SK-N-SH (cell line): ENCODE data around the gene CYTH4. TPM values are rescaled to one million over a fixed set of nuclear protein-coding genes. Genes with fewer than 3 reads are reported as not detected.

ENCODE experiments used
- CTCF ChIA-PET: fragments of 300-600, 350-600 bp; formaldehyde crosslinking; extraction: SDS; loops from one replicate; lab custom pipeline; 2021; lab: Yijun Ruan, JAX
- POLR2A ChIA-PET: fragments of 350-600 bp; sonication (Branson Sonifier 250); formaldehyde crosslinking; extraction: SDS; loops from one replicate; lab custom pipeline; 2020; ENCODE audit warnings: antibody characterized with exemption, inconsistent platforms; lab: Yijun Ruan, JAX
- DNase-seq: peaks from one replicate; pipeline ENCODE4 v3.0.0; 2012
- H2AFZ ChIP-seq: fragments of 200-600 bp; sonication (generic); 2 replicates; pipeline ENCODE4 v1.8.1; 2016; ENCODE audit warnings: antibody characterized with exemption, mild to moderate bottlenecking, low read depth
- H3F3A ChIP-seq: fragments of 200-600 bp; sonication (generic); replicated peaks from 2 replicates; pipeline ENCODE3; 2016; ENCODE audit warnings: antibody characterized with exemption, mild to moderate bottlenecking; ENCODE audit not compliant: insufficient read depth
- H3K27ac ChIP-seq, 2 experiments: fragments of 200-500 bp in 1 of 2; fragments of 200-600 bp in 1 of 2; sonication (Bioruptor generic) in 1 of 2; sonication (generic), shearing (Covaris generic) in 1 of 2; 2 replicates each; pipeline versions ENCODE4 v1.5.1 to v1.6.1; 2014 to 2016; ENCODE audit warnings: low read depth in 2 of 2, inconsistent platforms in 1 of 2, low read length in 1 of 2, mild to moderate bottlenecking in 1 of 2, mixed read lengths in 1 of 2
- H3K27me3 ChIP-seq: fragments of 200-600 bp; sonication (generic), shearing (Covaris generic); 2 replicates; pipeline ENCODE4 v1.6.1; 2016; ENCODE audit warnings: mixed run types; ENCODE audit not compliant: insufficient read depth
- H3K36me3 ChIP-seq, 2 experiments: fragments of 200-500 bp in 1 of 2; fragments of 200-600 bp in 1 of 2; sonication (Bioruptor generic) in 1 of 2; sonication (generic) in 1 of 2; replicated peaks in 1 of 2; 2 replicates each; pipeline versions ENCODE3 to v1.5.1; 2014 to 2016; ENCODE audit warnings: low read length in 1 of 2, mild to moderate bottlenecking in 1 of 2; ENCODE audit not compliant: insufficient read depth in 2 of 2, control insufficient read depth in 1 of 2
- H3K4me1 ChIP-seq, 2 experiments: fragments of 200-500 bp in 1 of 2; fragments of 200-600 bp in 1 of 2; sonication (Bioruptor generic) in 1 of 2; sonication (generic), shearing (Covaris generic) in 1 of 2; 2 replicates each; pipeline versions ENCODE4 v1.5.1 to v1.6.1; 2014 to 2016; ENCODE audit warnings: low read depth in 1 of 2, low read length in 1 of 2, mixed run types in 1 of 2; ENCODE audit not compliant: insufficient read depth in 2 of 2, control insufficient read depth in 1 of 2
- H3K4me2 ChIP-seq: fragments of 200-600 bp; sonication (generic), shearing (Covaris generic); 2 replicates; pipeline ENCODE4 v1.6.1; 2017; ENCODE audit warnings: mixed run types
- H3K4me3 ChIP-seq, 2 experiments: fragments of 200-500 bp in 1 of 2; fragments of 200-600 bp in 1 of 2; sonication (Bioruptor generic) in 1 of 2; sonication (generic), shearing (Covaris generic) in 1 of 2; 2 replicates each; pipeline versions ENCODE4 v1.5.1 to v1.8.1; 2014 to 2016; ENCODE audit warnings: low read depth in 2 of 2, inconsistent platforms in 1 of 2, low read length in 1 of 2, mild to moderate bottlenecking in 1 of 2, mixed read lengths in 1 of 2, moderate library complexity in 1 of 2
- H3K79me2 ChIP-seq: fragments of 200-600 bp; sonication (generic); 2 replicates; pipeline ENCODE4 v1.8.1; 2017; ENCODE audit warnings: mild to moderate bottlenecking; ENCODE audit not compliant: insufficient read depth
- H3K9ac ChIP-seq: fragments of 200-600 bp; sonication (generic); 2 replicates; pipeline ENCODE4 v1.6.1; 2017; ENCODE audit warnings: mixed run types
- H3K9me2 ChIP-seq: fragments of 200-600 bp; sonication (generic); 2 replicates; pipeline ENCODE4 v1.6.1; 2017; ENCODE audit warnings: mixed run types
- H3K9me3 ChIP-seq: fragments of 200-600 bp; sonication (generic); 2 replicates; pipeline ENCODE4 v1.6.1; 2017; ENCODE audit warnings: mixed run types, mild to moderate bottlenecking, moderate library complexity
- H4K20me1 ChIP-seq: fragments of 200-600 bp; sonication (generic); 2 replicates; pipeline ENCODE4 v1.6.1; 2017; ENCODE audit warnings: mild to moderate bottlenecking, mixed run types; ENCODE audit not compliant: insufficient read depth
- EP300 ChIP-seq, 2 experiments: IDR thresholded peaks; 2 replicates each; pipeline versions ENCODE4 v1.4.0 to v1.6.1; 2012; ENCODE audit warnings: borderline replicate concordance in 1 of 2, low read depth in 1 of 2, low read length in 1 of 2
- FOXJ3 ChIP-seq: sonication (generic); formaldehyde crosslinking; IDR thresholded peaks from 2 replicates; pipeline ENCODE4 v1.5.1; 2020; ENCODE audit warnings: mild to moderate bottlenecking, missing genetic modification reagents
- FOXM1 ChIP-seq: IDR thresholded peaks from 2 replicates; pipeline ENCODE4 v1.4.0; 2012; ENCODE audit warnings: low read depth, mild to moderate bottlenecking
- NRF1 ChIP-seq: IDR thresholded peaks from 2 replicates; pipeline ENCODE4 v1.6.1; 2012; ENCODE audit warnings: low read depth, mild to moderate bottlenecking, low read length
- POLR2AphosphoS5 ChIP-seq: IDR thresholded peaks from 2 replicates; pipeline ENCODE4 v1.6.1; 2012; ENCODE audit warnings: low read depth, low read length
- WGBS: methylation state at CpG from one replicate; pipeline ENCODE4 v1.1.6; 2017; ENCODE audit warnings: low lambda C conversion rate; 5-methylcytosine and 5-hydroxymethylcytosine counted together
- polyA plus RNA-seq, 3 experiments: library from polyadenylated mRNA; depleted of rRNA; stranded (reverse); fragments of >200 nt; gene quantifications; 2 replicates each; pipeline ENCODE4 v1.2.3, GENCODE V29; 2012
- TF ChIP-seq, protein P1 (sequence below): fragments of 150-350 bp; IDR thresholded peaks from 2 replicates; pipeline ENCODE4 v1.6.1; 2016; ENCODE audit warnings: mild to moderate bottlenecking, low read depth, low read length
- TF ChIP-seq, protein P2 (sequence below): IDR thresholded peaks from 2 replicates; pipeline ENCODE4 v1.4.0; 2012; ENCODE audit warnings: low read depth

Gene CYTH4
- polyA plus RNA-seq, 1 of the 3 experiments (the other 2 are of a cell fraction), result 0.07 TPM

DNA sequence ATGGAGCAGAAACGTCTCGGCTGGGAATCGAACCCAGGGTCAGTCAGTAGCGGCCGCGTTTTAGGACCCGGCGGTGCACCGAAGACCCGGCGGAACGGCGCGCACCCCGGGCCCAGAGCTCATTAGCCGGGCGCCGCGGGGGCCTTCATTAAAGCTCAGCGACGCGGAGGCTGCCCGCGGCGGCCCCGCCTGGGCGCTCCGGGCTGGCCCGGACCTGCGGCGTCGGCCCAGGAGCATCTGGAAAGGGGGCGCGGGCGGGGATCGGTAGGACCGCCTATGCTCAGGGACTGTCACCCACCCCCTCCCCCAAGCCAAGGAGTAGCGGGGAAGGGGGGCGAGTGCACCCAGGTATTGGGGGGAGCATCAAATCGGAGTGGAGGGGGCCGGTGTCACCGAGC lies 52.2 kb downstream of the CYTH4 start:
- Histone ChIP-seq H3K27me3 (no peaks in the 10 kb centered on the region), H3K9me2 (no peaks in the 10 kb centered on the region), H3K4me3 (peak overlapping the region in 1 of 2 experiments; percentile 3; a peak in 1 of 4 replicates), H3K36me3 (no peaks in the 10 kb centered on the region), H3F3A (peaks cover 7% of the 10 kb centered on the region), H3K27ac (no peak overlapping the region), H3K9ac (no peak overlapping the region), H3K9me3 (no peaks in the 10 kb centered on the region), H2AFZ (no peak overlapping the region), H4K20me1 (no peaks in the 10 kb centered on the region), H3K4me1 (peaks cover 14 to 20% of the 10 kb centered on the region in 2 experiments; a peak in 3 of 4 replicates), H3K4me2 (no peak overlapping the region), H3K79me2 (no peaks in the 10 kb centered on the region)
- ChIA-PET POLR2A (interaction anchor here (0.7 to 1.0 kb wide), 2 partner anchors 25 to 44 kb away, joined by 3 read pairs; no protein-coding TSS in a partner anchor), CTCF (interaction anchor here (0.7 to 5.5 kb wide), 10 partner anchors 10 to 124 kb away, joined by 3 to 46 read pairs (median 8); partner anchors contain the start of gene ELFN2)
- WGBS, result 0% methylated on average over 1 of the region's 42 CpGs
- TF ChIP-seq, protein P1, sequence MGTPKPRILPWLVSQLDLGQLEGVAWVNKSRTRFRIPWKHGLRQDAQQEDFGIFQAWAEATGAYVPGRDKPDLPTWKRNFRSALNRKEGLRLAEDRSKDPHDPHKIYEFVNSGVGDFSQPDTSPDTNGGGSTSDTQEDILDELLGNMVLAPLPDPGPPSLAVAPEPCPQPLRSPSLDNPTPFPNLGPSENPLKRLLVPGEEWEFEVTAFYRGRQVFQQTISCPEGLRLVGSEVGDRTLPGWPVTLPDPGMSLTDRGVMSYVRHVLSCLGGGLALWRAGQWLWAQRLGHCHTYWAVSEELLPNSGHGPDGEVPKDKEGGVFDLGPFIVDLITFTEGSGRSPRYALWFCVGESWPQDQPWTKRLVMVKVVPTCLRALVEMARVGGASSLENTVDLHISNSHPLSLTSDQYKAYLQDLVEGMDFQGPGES, result no peak
- no peak for TF ChIP-seq NRF1
- TF ChIP-seq POLR2AphosphoS5, result no peak
- no peak for TF ChIP-seq FOXM1
- peak; percentile 64 for DNase-seq

DNA sequence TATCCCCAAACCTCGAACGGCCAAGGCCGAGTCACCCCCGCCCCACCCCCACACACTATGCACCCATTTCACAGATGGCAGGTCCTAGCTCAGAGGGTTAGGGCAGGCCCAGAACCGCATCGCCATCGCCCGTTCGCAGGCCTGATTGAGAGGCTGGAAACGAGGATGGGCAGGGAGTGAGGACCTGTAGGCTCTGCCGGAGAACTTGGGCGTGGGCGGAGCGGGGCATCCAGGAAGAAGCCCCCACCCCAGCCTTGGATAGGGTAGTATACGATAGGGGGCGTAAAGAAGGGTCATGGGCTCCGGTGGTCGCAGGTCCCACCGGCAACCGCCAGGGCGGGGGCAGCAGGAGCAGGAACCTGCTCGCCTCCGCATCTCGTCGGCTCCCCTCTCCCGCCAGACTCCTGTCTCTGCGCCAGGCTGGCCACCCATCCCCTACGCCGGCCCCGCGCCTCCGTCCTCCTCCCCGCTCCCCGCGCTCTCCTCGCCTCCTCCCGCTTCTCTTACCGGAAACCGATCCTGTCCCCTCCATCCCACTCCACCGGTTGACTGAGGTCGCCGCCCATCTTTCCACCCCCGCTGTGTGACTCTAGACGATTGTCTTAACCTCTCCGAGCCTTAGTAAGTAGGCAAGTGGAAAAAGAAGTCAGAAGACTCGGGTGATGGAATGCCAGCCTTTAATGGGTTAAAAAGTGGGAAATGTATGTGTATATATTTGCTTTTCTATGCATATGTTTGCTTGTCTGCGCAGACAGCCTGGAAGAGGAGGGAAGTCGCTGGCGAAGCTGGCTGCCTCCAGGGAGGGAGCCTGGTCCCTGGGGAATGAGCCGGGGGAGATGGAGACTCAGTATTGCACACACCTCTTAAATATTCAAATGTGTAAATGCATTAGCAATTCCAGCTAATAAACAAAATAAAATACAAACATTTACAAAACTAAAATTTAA lies 52.8 kb downstream of the CYTH4 start:
- Histone ChIP-seq H3K9me3 (no peaks in the 10 kb centered on the region), H3K4me2 (no peak overlapping the region), H4K20me1 (no peaks in the 10 kb centered on the region), H3F3A (peaks cover under 1% of the 10 kb centered on the region), H3K36me3 (no peaks in the 10 kb centered on the region), H3K27me3 (no peaks in the 10 kb centered on the region), H2AFZ (no peak overlapping the region), H3K4me3 (peak overlapping the region in 1 of 2 experiments; percentile 3; a peak in 1 of 4 replicates), H3K9me2 (no peaks in the 10 kb centered on the region), H3K27ac (no peak overlapping the region), H3K4me1 (peaks cover 14 to 15% of the 10 kb centered on the region in 2 experiments; a peak in 2 of 4 replicates), H3K9ac (no peak overlapping the region), H3K79me2 (no peaks in the 10 kb centered on the region)
- ChIA-PET POLR2A (interaction anchor here (0.7 to 1.0 kb wide), 2 partner anchors 26 to 43 kb away, joined by 3 read pairs; no protein-coding TSS in a partner anchor), CTCF (interaction anchor here (0.7 to 5.5 kb wide), 13 partner anchors 11 to 137 kb away, joined by 3 to 46 read pairs (median 5); partner anchors contain the start of gene ELFN2)
- whole genome bisulfite sequencing, result 27% methylated on average over 26 of the region's 50 CpGs
- peak; percentile 82 for DNase-seq
- TF ChIP-seq FOXJ3 (CRISPR knock-in tag), result no peak

DNA sequence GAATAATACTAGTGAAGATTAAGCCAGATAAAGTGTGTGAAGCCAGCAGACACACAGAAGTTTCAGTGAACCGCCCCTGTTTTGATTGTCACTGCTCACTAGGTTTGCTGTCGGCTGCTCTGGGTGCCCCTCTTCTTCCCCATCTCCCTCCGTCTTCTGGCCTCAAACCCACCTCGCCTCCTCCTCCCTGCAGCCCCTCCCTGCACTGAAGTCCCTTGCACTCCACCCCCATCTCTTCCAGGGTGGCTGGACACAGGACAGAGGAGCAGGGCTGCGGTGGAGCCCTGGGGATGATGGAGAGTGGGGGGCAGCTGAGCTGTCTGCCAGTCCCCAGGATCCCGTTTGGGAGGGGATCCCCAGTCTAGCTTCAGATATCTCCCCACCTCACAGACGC lies 53.5 kb downstream of the CYTH4 start:
- H3K27ac ChIP-seq, result no peak overlapping the region
- ChIA-PET POLR2A (no interaction called here), CTCF (interaction anchor here (0.8 to 2.8 kb wide), 6 partner anchors 11 to 137 kb away, joined by 3 to 12 read pairs (median 4); no protein-coding TSS in a partner anchor)
- H3F3A ChIP-seq, result no peaks in the 10 kb centered on the region
- no peak overlapping the region for H3K4me3 ChIP-seq
- TF ChIP-seq EP300 (IDR thresholded peaks at IDR 0.05; ENCODE audit: borderline replicate concordance in 1 of 2, low read depth in 1 of 2, low read length in 1 of 2), result no peak
- TF ChIP-seq, protein P2, sequence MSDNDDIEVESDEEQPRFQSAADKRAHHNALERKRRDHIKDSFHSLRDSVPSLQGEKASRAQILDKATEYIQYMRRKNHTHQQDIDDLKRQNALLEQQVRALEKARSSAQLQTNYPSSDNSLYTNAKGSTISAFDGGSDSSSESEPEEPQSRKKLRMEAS, result no peak
- peaks cover 10 to 12% of the 10 kb centered on the region in 2 experiments; a peak in 2 of 4 replicates for H3K4me1 ChIP-seq
- no peaks in the 10 kb centered on the region for H4K20me1 ChIP-seq
- H3K9me3 ChIP-seq, result no peaks in the 10 kb centered on the region
- H3K79me2 ChIP-seq, result no peaks in the 10 kb centered on the region
- H3K9me2 ChIP-seq, result no peaks in the 10 kb centered on the region
- no peaks in the 10 kb centered on the region for H3K36me3 ChIP-seq
- WGBS, result 78% methylated on average over 6 of the region's 7 CpGs
- H2AFZ ChIP-seq, result no peak overlapping the region
- H3K9ac ChIP-seq, result no peak overlapping the region
- H3K27me3 ChIP-seq, result no peaks in the 10 kb centered on the region
- DNase-seq, result no peak
- no peak overlapping the region for H3K4me2 ChIP-seq
